ENCODE measurements around the gene NPY4R2. TPM values are rescaled to one million over a fixed set of nuclear protein-coding genes. Genes with fewer than 3 reads are reported as not detected.
"Not testable (repeated sequence)": the region's sequence is repeated elsewhere in the genome, so short reads cannot be mapped to it uniquely, and the experiment has no call there.

NPY4R2 gene
- total and polyA plus RNA-seq, 9 of the 15 experiments (the other 6 are each of a cell fraction or from before 2014, with no cell fraction given), result not detected

- FAIRE-seq; H3K9me3 ChIP-seq (replicated peaks; ENCODE audit: control insufficient read depth, insufficient read depth, low read depth, low read length); H4K20me1 ChIP-seq (replicated peaks; ENCODE audit: control insufficient read depth, insufficient read depth, low read length); H3K27me3 ChIP-seq (ENCODE audit: control insufficient read depth in 2 of 2, insufficient read depth in 2 of 2, low read length in 2 of 2); H3K9me1 ChIP-seq (ENCODE audit: control insufficient read depth, insufficient read depth, low read length); H3K4me1 ChIP-seq (replicated peaks in 1 of 2; ENCODE audit: control insufficient read depth in 2 of 2, insufficient read depth in 2 of 2, low read length in 2 of 2); BruUV-seq (replicated peaks); H3K27ac ChIP-seq (ENCODE audit: extremely low read depth, low read depth, low read length); H3K4me3 ChIP-seq; POLR2A ChIA-PET; H3K9ac ChIP-seq (ENCODE audit: insufficient read depth in 1 of 2, low read depth in 2 of 2, low read length in 2 of 2); in situ Hi-C loops (cut with MboI); DNase-seq (ENCODE audit: extremely low read depth in 1 of 4, low spot score in 3 of 4); H3K4me2 ChIP-seq (ENCODE audit: insufficient read depth, low read length); H3K36me3 ChIP-seq (ENCODE audit: control insufficient read depth, insufficient read depth, low read length); ATAC-seq; H2AFZ ChIP-seq (ENCODE audit: low read depth, low read length); intact Hi-C loops (cut with micrococcal nuclease); H3K79me2 ChIP-seq (ENCODE audit: control insufficient read depth, insufficient read depth, low read length); CTCF ChIA-PET (ENCODE audit: low intra/inter-chr PET ratio): not testable (repeated sequence)
- WGBS (ENCODE audit: insufficient coverage, low coverage, missing lambda C conversion rate), result no CpG with 5 or more reads among the region's 5 CpGs
These were observed 46.2 kb upstream of the NPY4R2 start for GRCh38 chr10:47872236-47872635.

- intact Hi-C loops (cut with micrococcal nuclease); H3K9me3 ChIP-seq (replicated peaks; ENCODE audit: control insufficient read depth, insufficient read depth, low read depth, low read length); H3K4me1 ChIP-seq (replicated peaks in 1 of 2; ENCODE audit: control insufficient read depth in 2 of 2, insufficient read depth in 2 of 2, low read length in 2 of 2); H4K20me1 ChIP-seq (replicated peaks; ENCODE audit: control insufficient read depth, insufficient read depth, low read length); DNase-seq (ENCODE audit: extremely low read depth in 1 of 4, low spot score in 3 of 4); POLR2A ChIA-PET; ATAC-seq; H3K79me2 ChIP-seq (ENCODE audit: control insufficient read depth, insufficient read depth, low read length); H3K4me3 ChIP-seq; FAIRE-seq; H3K27ac ChIP-seq (ENCODE audit: extremely low read depth, low read depth, low read length); H2AFZ ChIP-seq (ENCODE audit: low read depth, low read length); CTCF ChIA-PET (ENCODE audit: low intra/inter-chr PET ratio); H3K9me1 ChIP-seq (ENCODE audit: control insufficient read depth, insufficient read depth, low read length); H3K9ac ChIP-seq (ENCODE audit: insufficient read depth in 1 of 2, low read depth in 2 of 2, low read length in 2 of 2); H3K4me2 ChIP-seq (ENCODE audit: insufficient read depth, low read length); BruUV-seq (replicated peaks); H3K36me3 ChIP-seq (ENCODE audit: control insufficient read depth, insufficient read depth, low read length); H3K27me3 ChIP-seq (ENCODE audit: control insufficient read depth in 2 of 2, insufficient read depth in 2 of 2, low read length in 2 of 2): not testable (repeated sequence)
- in situ Hi-C loops (cut with MboI), result loop anchor here (25.0 kb wide), 1 partner anchor 1597 kb away; the partner anchor contains the start of gene ANTXRL
- no CpG with 5 or more reads among the region's 3 CpGs for WGBS (ENCODE audit: insufficient coverage, low coverage, missing lambda C conversion rate)
These were observed 34.2 kb upstream of the NPY4R2 start for GRCh38 chr10:47884239-47884638.

GRCh38 chr10:47884934-47885333, 33.5 kb upstream of the NPY4R2 start:
- H3K4me2 ChIP-seq (ENCODE audit: insufficient read depth, low read length); H3K27ac ChIP-seq (ENCODE audit: extremely low read depth, low read depth, low read length); POLR2A ChIA-PET; H3K36me3 ChIP-seq (ENCODE audit: control insufficient read depth, insufficient read depth, low read length); H3K4me3 ChIP-seq; H3K27me3 ChIP-seq (ENCODE audit: control insufficient read depth in 2 of 2, insufficient read depth in 2 of 2, low read length in 2 of 2); H3K4me1 ChIP-seq (replicated peaks in 1 of 2; ENCODE audit: control insufficient read depth in 2 of 2, insufficient read depth in 2 of 2, low read length in 2 of 2); BruUV-seq (replicated peaks); intact Hi-C loops (cut with micrococcal nuclease); H3K9ac ChIP-seq (ENCODE audit: insufficient read depth in 1 of 2, low read depth in 2 of 2, low read length in 2 of 2); H2AFZ ChIP-seq (ENCODE audit: low read depth, low read length); H3K9me3 ChIP-seq (replicated peaks; ENCODE audit: control insufficient read depth, insufficient read depth, low read depth, low read length); FAIRE-seq; DNase-seq (ENCODE audit: extremely low read depth in 1 of 4, low spot score in 3 of 4); H3K79me2 ChIP-seq (ENCODE audit: control insufficient read depth, insufficient read depth, low read length); ATAC-seq; CTCF ChIA-PET (ENCODE audit: low intra/inter-chr PET ratio); H4K20me1 ChIP-seq (replicated peaks; ENCODE audit: control insufficient read depth, insufficient read depth, low read length); H3K9me1 ChIP-seq (ENCODE audit: control insufficient read depth, insufficient read depth, low read length): not testable (repeated sequence)
- in situ Hi-C loops (cut with MboI), result loop anchor here (25.0 kb wide), 1 partner anchor 1598 kb away; the partner anchor contains the start of gene ANTXRL
- no CpG with 5 or more reads among the region's 3 CpGs for WGBS (ENCODE audit: insufficient coverage, low coverage, missing lambda C conversion rate)

- no CpG with 5 or more reads among the region's 2 CpGs for WGBS (ENCODE audit: insufficient coverage, low coverage, missing lambda C conversion rate)
- H3K27ac ChIP-seq (ENCODE audit: extremely low read depth, low read depth, low read length); ATAC-seq; DNase-seq (ENCODE audit: extremely low read depth in 1 of 4, low spot score in 3 of 4); H2AFZ ChIP-seq (ENCODE audit: low read depth, low read length); POLR2A ChIA-PET; H3K4me2 ChIP-seq (ENCODE audit: insufficient read depth, low read length); H3K9me1 ChIP-seq (ENCODE audit: control insufficient read depth, insufficient read depth, low read length); H3K79me2 ChIP-seq (ENCODE audit: control insufficient read depth, insufficient read depth, low read length); intact Hi-C loops (cut with micrococcal nuclease); H3K4me3 ChIP-seq; FAIRE-seq; H3K4me1 ChIP-seq (replicated peaks in 1 of 2; ENCODE audit: control insufficient read depth in 2 of 2, insufficient read depth in 2 of 2, low read length in 2 of 2); BruUV-seq (replicated peaks); CTCF ChIA-PET (ENCODE audit: low intra/inter-chr PET ratio); H3K9ac ChIP-seq (ENCODE audit: insufficient read depth in 1 of 2, low read depth in 2 of 2, low read length in 2 of 2); H3K9me3 ChIP-seq (replicated peaks; ENCODE audit: control insufficient read depth, insufficient read depth, low read depth, low read length); H3K36me3 ChIP-seq (ENCODE audit: control insufficient read depth, insufficient read depth, low read length); H4K20me1 ChIP-seq (replicated peaks; ENCODE audit: control insufficient read depth, insufficient read depth, low read length); H3K27me3 ChIP-seq (ENCODE audit: control insufficient read depth in 2 of 2, insufficient read depth in 2 of 2, low read length in 2 of 2): not testable (repeated sequence)
- in situ Hi-C loops (cut with MboI), result loop anchor here (25.0 kb wide), 1 partner anchor 1599 kb away; the partner anchor contains the start of gene ANTXRL
These were observed 32.1 kb upstream of the NPY4R2 start for GRCh38 chr10:47886356-47886755.
